Activated B cell treated with CpG ODN at 0.5 μM for 24 hours (primary cell): ENCODE results near the gene IL37. TPM values are rescaled to one million over a fixed set of nuclear protein-coding genes. Genes with fewer than 3 reads are reported as not detected.
"Not testable (repeated sequence)": the region's sequence is repeated elsewhere in the genome, so short reads cannot be mapped to it uniquely, and the experiment has no call there.

Source experiments
- ATAC-seq: fragments of 200-7000 bp; cut with Tn5 transposase; one replicate; pipeline ENCODE4 v1.10.0; 2021; ENCODE audit warnings: low read depth, mild to moderate bottlenecking, moderate library complexity
- CTCF ChIA-PET: fragments of 350-600 bp; sonication (Branson Sonifier 250); formaldehyde crosslinking; loops from one replicate; lab custom pipeline; 2021; ENCODE audit warnings: antibody characterized with exemption; lab: Charles Lee
- POLR2A ChIA-PET: fragments of 350-600 bp; sonication (Branson Sonifier 250); formaldehyde crosslinking; loops from one replicate; lab custom pipeline; 2021; ENCODE audit warnings: antibody characterized with exemption; lab: Charles Lee
- DNase-seq: peaks from one replicate; pipeline ENCODE4 v3.0.0; 2022
- H3K27ac Mint-ChIP-seq: one replicate; pipeline ENCODE4 v1.8.0; 2020; ENCODE audit warnings: mixed read lengths
- H3K27me3 Mint-ChIP-seq: one replicate; pipeline ENCODE4 v1.8.0; 2021; ENCODE audit warnings: mixed read lengths
- H3K36me3 Mint-ChIP-seq: one replicate; pipeline ENCODE4 v1.8.0; 2021; ENCODE audit warnings: low read depth, mixed read lengths
- H3K4me1 Mint-ChIP-seq: one replicate; pipeline ENCODE4 v1.8.0; 2021; ENCODE audit warnings: mixed read lengths
- H3K4me3 Mint-ChIP-seq: one replicate; pipeline ENCODE4 v1.8.0; 2020; ENCODE audit warnings: mild to moderate bottlenecking, mixed read lengths
- H3K9me3 Mint-ChIP-seq: one replicate; pipeline ENCODE4 v1.8.0; 2020; ENCODE audit warnings: mixed read lengths
- CTCF ChIP-seq: fragments of 200-600 bp; IDR thresholded peaks from one replicate; pipeline ENCODE4 v1.8.0; 2022; ENCODE audit warnings: antibody characterized with exemption, mild to moderate bottlenecking
- intact Hi-C: fragments of 100-400 bp; cut with micrococcal nuclease; formaldehyde crosslinking; loops from one replicate; pipeline ENCODE4 v1.15.1; 2024
- total RNA-seq: library from RNA; stranded (reverse); gene quantifications from 2 replicates; pipeline ENCODE4 v1.2.3, GENCODE V29; 2022

Gene IL37
- total RNA-seq, 1 donor from 2014 or later, result not detected

GRCh38 chr2:112896909-112897623, 13.9 kb upstream of the IL37 start:
- Mint-ChIP-seq H3K9me3 (no peaks in the 10 kb centered on the region), H3K27ac (no peak overlapping the region), H3K36me3 (no peaks in the 10 kb centered on the region), H3K4me3 (no peak overlapping the region), H3K4me1 (no peaks in the 10 kb centered on the region), H3K27me3 (peaks cover 15% of the 10 kb centered on the region)
- TF ChIP-seq CTCF, result no peak
- ATAC-seq, result no peak
- ChIA-PET POLR2A (no interaction called here), CTCF (no interaction called here)
- intact Hi-C loops, result no loop called here
- no peak for DNase-seq

GRCh38 chr2:112897624-112897978, 13.4 kb upstream of the IL37 start:
- CTCF ChIA-PET, result no interaction called here
- DNase-seq, result no peak
- no peaks in the 10 kb centered on the region for H3K9me3 Mint-ChIP-seq
- no peak for TF ChIP-seq CTCF
- no peak overlapping the region for H3K27ac Mint-ChIP-seq
- intact Hi-C loops, result no loop called here
- no peaks in the 10 kb centered on the region for H3K36me3 Mint-ChIP-seq
- POLR2A ChIA-PET, result no interaction called here
- ATAC-seq, result no peak
- H3K4me3 Mint-ChIP-seq, result no peak overlapping the region
- H3K27me3 Mint-ChIP-seq, result peaks cover 15% of the 10 kb centered on the region
- no peaks in the 10 kb centered on the region for H3K4me1 Mint-ChIP-seq

GRCh38 chr2:112901431-112902065, 9.4 kb upstream of the IL37 start:
- H3K4me3 Mint-ChIP-seq, intact Hi-C loops, H3K4me1 Mint-ChIP-seq, POLR2A ChIA-PET, ATAC-seq, DNase-seq, H3K9me3 Mint-ChIP-seq, H3K27ac Mint-ChIP-seq, H3K36me3 Mint-ChIP-seq: not testable (repeated sequence)
- CTCF ChIA-PET, result interaction anchor here (1.4 kb wide), 1 partner anchor 15 kb away, joined by 3 read pairs; no protein-coding TSS in a partner anchor
- peaks cover 17% of the 10 kb centered on the region for H3K27me3 Mint-ChIP-seq

- Mint-ChIP-seq H3K27ac (no peak overlapping the region), H3K9me3 (no peaks in the 10 kb centered on the region), H3K4me1 (no peaks in the 10 kb centered on the region), H3K36me3 (no peaks in the 10 kb centered on the region), H3K27me3 (peaks cover 15% of the 10 kb centered on the region), H3K4me3 (no peak overlapping the region)
- no peak for TF ChIP-seq CTCF
- ChIA-PET CTCF (interaction anchor here (0.6 to 1.2 kb wide), 3 partner anchors 73 to 272 kb away, joined by 3 to 8 read pairs (median 3); no protein-coding TSS in a partner anchor), POLR2A (no interaction called here)
- intact Hi-C loops, result no loop called here
- DNase-seq (no peak), ATAC-seq (no peak)
Measured at GRCh38 chr2:112902816-112903215, 8.1 kb upstream of the IL37 start.

GRCh38 chr2:112904883-112905282, 6.1 kb upstream of the IL37 start:
- Mint-ChIP-seq H3K27ac (no peak overlapping the region), H3K27me3 (peaks cover 9% of the 10 kb centered on the region), H3K9me3 (peaks cover 4% of the 10 kb centered on the region), H3K36me3 (no peaks in the 10 kb centered on the region), H3K4me3 (no peak overlapping the region), H3K4me1 (no peaks in the 10 kb centered on the region)
- no peak for ATAC-seq
- DNase-seq, result no peak
- ChIA-PET POLR2A (no interaction called here), CTCF (no interaction called here)
- intact Hi-C loops, result no loop called here
- no peak for TF ChIP-seq CTCF
